ENCODE results near the gene ERH. TPM values are rescaled to one million over a fixed set of nuclear protein-coding genes. Genes with fewer than 3 reads are reported as not detected.

The ERH gene
- total RNA-seq, 1 experiment from 2014 or later, result 245 TPM

GRCh38 chr14:69404478-69404877 lies 6.4 kb upstream of the ERH start:
- intact Hi-C loops (cut with micrococcal nuclease), result no loop called here

GRCh38 chr14:69401841-69402240 lies 3.7 kb upstream of the ERH start:
- Mint-ChIP-seq H3K4me3 (ENCODE audit: unreplicated experiment) (peak overlapping the region; percentile 89), H3K27ac (ENCODE audit: low read depth, unreplicated experiment) (no peak overlapping the region), H3K4me1 (ENCODE audit: insufficient read depth, unreplicated experiment) (peaks cover 19% of the 10 kb centered on the region), H3K27me3 (ENCODE audit: insufficient read depth, unreplicated experiment) (no peaks in the 10 kb centered on the region), H3K9me3 (ENCODE audit: unreplicated experiment) (no peaks in the 10 kb centered on the region), H3K36me3 (ENCODE audit: insufficient read depth, unreplicated experiment) (peaks cover 13% of the 10 kb centered on the region)
- no peak for DNase-seq (ENCODE audit: unreplicated experiment)
- intact Hi-C loops (cut with micrococcal nuclease), result no loop called here
- ChIA-PET POLR2A (interaction anchor here (0.6 to 1.9 kb wide), 4 partner anchors 14 to 365 kb away, joined by 4 to 7 read pairs (median 6); partner anchors contain the start of gene SRSF5), CTCF (interaction anchor here (0.5 to 0.9 kb wide), 2 partner anchors 58 to 558 kb away, joined by 3 to 4 read pairs; no protein-coding TSS in a partner anchor)
- BruUV-seq (replicated peaks), result no TSS peak
- TF ChIP-seq CTCF (IDR thresholded peaks at IDR 0.05; ENCODE audit: unreplicated experiment), result no peak

More at GRCh38 chr14:69404478-69404877, 6.4 kb upstream of the ERH start:
- TF ChIP-seq CTCF (IDR thresholded peaks at IDR 0.05; ENCODE audit: unreplicated experiment), result no peak
- ChIA-PET CTCF (interaction anchor here (0.5 to 1.0 kb wide), 2 partner anchors 33 to 161 kb away, joined by 3 read pairs; no protein-coding TSS in a partner anchor), POLR2A (no interaction called here)
- Mint-ChIP-seq H3K27me3 (ENCODE audit: insufficient read depth, unreplicated experiment) (no peaks in the 10 kb centered on the region), H3K4me1 (ENCODE audit: insufficient read depth, unreplicated experiment) (peaks cover 19% of the 10 kb centered on the region), H3K36me3 (ENCODE audit: insufficient read depth, unreplicated experiment) (peaks cover 15% of the 10 kb centered on the region), H3K4me3 (ENCODE audit: unreplicated experiment) (no peak overlapping the region), H3K9me3 (ENCODE audit: unreplicated experiment) (no peaks in the 10 kb centered on the region), H3K27ac (ENCODE audit: low read depth, unreplicated experiment) (no peak overlapping the region)
- no TSS peak for BruUV-seq (replicated peaks)
- DNase-seq (ENCODE audit: unreplicated experiment), result no peak

GRCh38 chr14:69400154-69400553 lies 2.1 kb upstream of the ERH start:
- Mint-ChIP-seq H3K27ac (ENCODE audit: low read depth, unreplicated experiment) (peak overlapping the region; percentile 99), H3K27me3 (ENCODE audit: insufficient read depth, unreplicated experiment) (no peaks in the 10 kb centered on the region), H3K36me3 (ENCODE audit: insufficient read depth, unreplicated experiment) (peaks cover 29% of the 10 kb centered on the region), H3K4me1 (ENCODE audit: insufficient read depth, unreplicated experiment) (peaks cover 28% of the 10 kb centered on the region), H3K9me3 (ENCODE audit: unreplicated experiment) (no peaks in the 10 kb centered on the region), H3K4me3 (ENCODE audit: unreplicated experiment) (peak overlapping the region; percentile 89)
- no peak for TF ChIP-seq CTCF (IDR thresholded peaks at IDR 0.05; ENCODE audit: unreplicated experiment)
- no TSS peak for BruUV-seq (replicated peaks)
- POLR2A ChIA-PET, result interaction anchor here (0.6 to 1.9 kb wide), 5 partner anchors 10 to 367 kb away, joined by 3 to 7 read pairs (median 4); partner anchors contain the start of gene SRSF5
- CTCF ChIA-PET, result no interaction called here
- no peak for DNase-seq (ENCODE audit: unreplicated experiment)
- intact Hi-C loops (cut with micrococcal nuclease), result no loop called here

- ChIA-PET CTCF (no interaction called here), POLR2A (interaction anchor here (0.6 to 3.6 kb wide), 6 partner anchors 11 to 260 kb away, joined by 3 to 30 read pairs (median 5); no protein-coding TSS in a partner anchor)
- TF ChIP-seq CTCF (IDR thresholded peaks at IDR 0.05; ENCODE audit: unreplicated experiment), result no peak
- no peaks in the 10 kb centered on the region for H3K27me3 Mint-ChIP-seq (ENCODE audit: insufficient read depth, unreplicated experiment)
- DNase-seq (ENCODE audit: unreplicated experiment), result no peak
- H3K9me3 Mint-ChIP-seq (ENCODE audit: unreplicated experiment), result no peaks in the 10 kb centered on the region
- peak overlapping the region; percentile 99 for H3K27ac Mint-ChIP-seq (ENCODE audit: low read depth, unreplicated experiment)
- intact Hi-C loops (cut with micrococcal nuclease), result no loop called here
- peaks cover 26% of the 10 kb centered on the region for H3K4me1 Mint-ChIP-seq (ENCODE audit: insufficient read depth, unreplicated experiment)
- H3K4me3 Mint-ChIP-seq (ENCODE audit: unreplicated experiment), result peak overlapping the region; percentile 89
- peaks cover 30% of the 10 kb centered on the region for H3K36me3 Mint-ChIP-seq (ENCODE audit: insufficient read depth, unreplicated experiment)
- BruUV-seq (replicated peaks), result no TSS peak
Observed at GRCh38 chr14:69399750-69400149, 1.7 kb upstream of the ERH start.
